Activated CD8-positive, alpha-beta memory T cell treated with anti-CD3 and anti-CD28 coated beads, Interleukin-2, amount 50 U/mL, for 1 hour (primary cell): ENCODE data around the gene PDE8A.

ENCODE experiments used
- DNase-seq: peaks from one replicate; pipeline ENCODE4 v3.0.0-alpha.2; 2020; ENCODE audit errors: extremely low read depth

Gene PDE8A

GRCh38 chr15:85034276-85034675, 52.6 kb downstream of the PDE8A start:
- DNase-seq = no peak

- no peak for DNase-seq
Observed at GRCh38 chr15:85035980-85036379, 54.3 kb downstream of the PDE8A start.

DNA sequence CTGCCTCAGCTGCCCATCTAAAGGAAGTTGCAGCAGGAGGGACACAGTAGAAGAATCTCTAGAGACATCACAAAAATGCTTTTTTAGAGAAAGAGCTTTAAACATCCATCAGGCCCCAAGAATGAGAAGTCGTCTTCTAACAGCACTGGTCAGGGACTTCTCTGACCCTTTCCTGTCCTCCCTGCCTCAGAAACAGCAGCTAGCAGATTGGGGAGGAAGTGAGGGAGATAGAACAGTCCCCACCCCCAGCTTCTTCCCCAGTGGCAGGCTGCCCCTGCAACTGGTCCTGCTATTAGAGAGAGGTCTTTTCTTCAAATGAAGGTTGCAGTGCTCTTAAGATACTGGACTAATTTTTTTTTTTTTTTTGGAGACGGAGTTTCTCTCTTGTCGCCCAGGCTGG, 55.1 kb downstream of the PDE8A start:
- DNase-seq = no peak

- DNase-seq = no peak
Observed at GRCh38 chr15:85037641-85038040, 56.0 kb downstream of the PDE8A start.

GRCh38 chr15:85041230-85041629, 59.6 kb downstream of the PDE8A start:
- no peak for DNase-seq

DNA sequence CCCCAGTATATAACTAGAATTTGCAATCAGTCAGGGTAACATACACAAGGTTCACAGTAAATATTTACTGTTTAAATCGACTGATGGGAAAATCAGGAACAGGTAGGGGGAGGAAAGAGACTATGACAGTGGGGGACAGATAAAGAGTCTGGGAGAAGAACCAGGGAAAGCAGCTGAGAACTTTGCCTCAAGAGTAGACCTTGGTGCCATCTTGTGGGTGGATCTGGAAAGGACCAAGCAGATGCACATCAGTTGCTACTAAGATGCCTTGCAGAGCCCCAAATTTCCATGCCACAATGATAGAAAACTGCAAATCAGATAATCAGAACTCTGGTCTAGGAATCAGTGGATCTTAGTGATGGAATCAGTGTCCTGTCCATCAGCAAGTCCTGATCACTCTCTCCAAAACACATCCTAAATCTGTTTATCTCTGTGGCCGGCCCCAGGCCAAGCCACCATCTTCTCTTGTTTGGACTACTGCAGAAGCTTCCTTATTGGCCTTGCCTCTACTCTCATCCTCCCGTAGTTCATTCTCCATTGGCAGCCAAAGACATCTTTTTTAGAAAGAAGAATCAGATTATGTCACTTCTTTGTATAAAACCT, 62.7 kb downstream of the PDE8A start:
- peak; percentile 11 for DNase-seq

GRCh38 chr15:85044894-85045293, 63.2 kb downstream of the PDE8A start:
- no peak for DNase-seq

- DNase-seq = no peak
Observed at GRCh38 chr15:85045615-85046014, 64.0 kb downstream of the PDE8A start.

DNA sequence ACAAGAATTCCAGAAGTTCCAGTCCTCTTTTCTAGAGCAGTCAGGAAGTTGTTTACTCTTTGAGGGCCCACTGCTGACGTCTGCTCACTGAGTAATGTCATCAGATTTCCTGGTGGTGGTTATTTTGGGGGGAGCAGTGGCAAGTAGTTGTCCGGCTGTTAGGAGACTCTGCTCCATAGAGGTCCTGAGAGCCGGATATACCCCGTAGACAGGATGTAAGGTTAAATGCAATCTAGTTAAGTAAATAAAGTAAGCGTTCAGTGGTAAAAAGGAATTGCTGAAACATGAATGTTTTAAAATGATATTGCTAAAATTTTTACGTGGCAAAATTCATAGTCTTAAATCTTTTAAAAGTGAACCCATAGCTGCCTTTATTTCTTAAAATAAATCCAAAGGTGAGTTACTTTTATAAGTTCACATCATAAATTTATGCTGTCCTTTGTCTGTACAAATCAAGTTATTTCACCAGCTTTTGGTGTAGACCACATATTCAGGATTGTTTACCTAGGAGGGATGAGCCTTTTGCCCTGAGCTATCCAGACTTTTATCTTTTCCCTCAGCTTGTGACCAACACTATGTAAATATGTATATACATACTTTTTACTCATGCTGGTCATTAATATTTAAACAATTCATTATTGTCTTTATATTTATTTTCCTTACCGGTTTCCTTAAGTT, 65.8 kb downstream of the PDE8A start:
- no peak for DNase-seq

- no peak for DNase-seq
Observed at GRCh38 chr15:85048430-85048829, 66.8 kb downstream of the PDE8A start.

- DNase-seq = no peak
Observed at GRCh38 chr15:85049805-85050204, 68.1 kb downstream of the PDE8A start.

- no peak for DNase-seq
Observed at GRCh38 chr15:85059734-85060133, 78.1 kb downstream of the PDE8A start.

GRCh38 chr15:85062560-85062959, 80.9 kb downstream of the PDE8A start:
- no peak for DNase-seq

DNA sequence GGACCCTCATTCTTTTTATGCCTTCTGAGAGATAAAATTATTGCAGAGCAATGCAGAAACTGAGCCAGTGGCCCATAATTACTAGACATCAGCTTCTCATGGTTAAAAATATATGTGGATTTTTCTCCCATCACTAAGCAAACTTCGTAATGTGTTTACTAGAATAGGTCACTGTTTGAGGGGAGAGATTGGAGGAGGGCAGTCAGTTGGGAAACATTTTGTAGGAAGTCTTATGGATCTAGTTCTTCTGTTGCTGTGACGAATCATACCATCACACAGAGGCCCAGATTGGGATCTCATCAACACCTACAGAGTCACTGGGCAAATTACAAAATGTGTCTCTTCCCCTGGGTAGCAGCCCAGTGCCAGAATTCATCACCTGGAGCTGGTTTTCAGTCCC, 81.4 kb downstream of the PDE8A start:
- DNase-seq = no peak

GRCh38 chr15:85063522-85064079, 81.9 kb downstream of the PDE8A start:
- no peak for DNase-seq

DNA sequence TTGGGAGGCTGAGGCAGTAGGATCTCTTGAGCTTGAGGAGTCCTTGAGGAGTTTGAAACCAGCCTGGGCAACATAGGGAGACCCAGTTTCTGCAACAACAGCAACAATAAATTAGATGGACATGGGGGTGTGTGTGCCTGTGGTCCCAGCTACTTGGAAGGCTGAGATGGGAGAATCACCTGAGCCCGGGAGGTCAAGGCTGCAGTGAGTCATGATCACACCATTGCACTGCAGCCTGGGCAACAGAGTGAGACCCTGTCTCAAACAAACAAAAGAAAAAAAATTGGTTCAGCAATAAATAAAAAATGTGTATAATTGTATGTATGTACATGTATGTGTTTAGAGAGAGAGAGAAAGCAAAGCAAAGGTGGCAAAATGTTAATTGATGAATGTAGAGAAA, 83.1 kb downstream of the PDE8A start:
- no peak for DNase-seq

- DNase-seq = no peak
Observed at GRCh38 chr15:85071061-85071460, 89.4 kb downstream of the PDE8A start.

GRCh38 chr15:85071504-85071903, 89.8 kb downstream of the PDE8A start:
- no peak for DNase-seq

DNA sequence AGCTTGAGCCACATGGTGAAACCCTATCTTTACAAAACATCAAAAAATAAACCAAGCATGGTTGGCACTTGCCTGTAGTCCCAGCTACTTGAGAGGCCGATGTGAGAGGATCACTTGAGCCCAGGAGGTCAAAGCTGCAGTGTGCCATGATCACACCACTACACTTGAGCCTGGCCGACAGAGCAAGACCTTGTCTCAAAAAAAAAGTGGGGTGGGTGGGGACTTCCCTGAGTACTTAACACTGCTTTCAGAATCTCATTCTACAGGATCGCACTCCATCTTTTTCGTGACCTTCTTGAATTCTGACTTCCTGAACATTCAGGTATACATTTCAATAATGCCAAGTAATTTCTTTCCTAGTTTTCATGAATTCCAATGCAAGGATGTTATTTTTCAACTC, 91.3 kb downstream of the PDE8A start:
- DNase-seq = no peak

- no peak for DNase-seq
Observed at GRCh38 chr15:85073556-85074194, 92.0 kb downstream of the PDE8A start.

DNA sequence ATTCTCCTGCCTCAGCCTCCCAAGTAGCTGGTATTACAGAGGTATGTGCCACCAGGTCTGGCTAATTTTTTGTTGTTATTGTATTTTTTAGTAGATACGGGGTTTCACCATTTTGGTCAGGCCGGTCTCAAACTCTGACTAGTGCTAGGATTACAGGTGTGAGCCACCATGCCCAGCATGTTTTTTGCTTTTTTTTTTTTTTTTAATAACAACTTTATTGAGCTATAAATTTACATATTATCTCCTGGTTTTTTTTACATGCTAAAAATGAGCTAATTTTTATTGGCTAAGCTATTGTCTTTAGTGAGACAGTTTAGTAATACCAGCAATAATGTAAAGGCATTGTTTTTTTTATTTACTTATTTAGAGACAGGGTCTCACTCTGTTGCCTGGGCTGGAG, 105.2 kb downstream of the PDE8A start:
- DNase-seq = no peak

GRCh38 chr15:85088300-85088699, 106.6 kb downstream of the PDE8A start:
- DNase-seq = no peak
